ENCODE results near the gene OBP2A.
"Not testable (repeated sequence)": the region's sequence is repeated elsewhere in the genome, so short reads cannot be mapped to it uniquely, and the experiment has no call there.

OBP2A gene

GRCh38 chr9:135512904-135513303 lies 33.0 kb upstream of the OBP2A start:
- no peak for DNase-seq

- no peak for DNase-seq
Measured at GRCh38 chr9:135513351-135513846, 32.5 kb upstream of the OBP2A start.

- DNase-seq: not testable (repeated sequence)
Measured at GRCh38 chr9:135513906-135514305, 32.0 kb upstream of the OBP2A start.

GRCh38 chr9:135514342-135515082 lies 31.4 kb upstream of the OBP2A start:
- DNase-seq: no peak

GRCh38 chr9:135515083-135515951 lies 30.6 kb upstream of the OBP2A start:
- DNase-seq: no peak

GRCh38 chr9:135516132-135516860 lies 29.6 kb upstream of the OBP2A start:
- no peak for DNase-seq

GRCh38 chr9:135517407-135517822 lies 28.5 kb upstream of the OBP2A start:
- DNase-seq: no peak

GRCh38 chr9:135519179-135519971 lies 26.6 kb upstream of the OBP2A start:
- no peak for DNase-seq

GRCh38 chr9:135520916-135521607 lies 24.9 kb upstream of the OBP2A start, which contains the start of gene LCN1:
Gene LCN1, plus strand, starts transcription at chr9:135521440. Its CDS starts 58 bp downstream, at chr9:135521498.
- no peak for DNase-seq

- no peak for DNase-seq
Measured at GRCh38 chr9:135521608-135522095, 24.3 kb upstream of the OBP2A start.

- no peak for DNase-seq
Measured at GRCh38 chr9:135522137-135522877, 23.6 kb upstream of the OBP2A start.

GRCh38 chr9:135522931-135523330 lies 23.0 kb upstream of the OBP2A start:
- DNase-seq: no peak

- DNase-seq: no peak
Measured at GRCh38 chr9:135523521-135524129, 22.3 kb upstream of the OBP2A start.

GRCh38 chr9:135524130-135524861 lies 21.6 kb upstream of the OBP2A start:
- DNase-seq: no peak

- no peak for DNase-seq
Measured at GRCh38 chr9:135525241-135526088, 20.5 kb upstream of the OBP2A start.

GRCh38 chr9:135526089-135526729 lies 19.7 kb upstream of the OBP2A start:
- DNase-seq: no peak

GRCh38 chr9:135526730-135527571 lies 19.0 kb upstream of the OBP2A start:
- DNase-seq: no peak

Measured in NCI-H748 treated with DMSO at 0.1 percent for 48 hours (cell line).